HepG2 (cell line): ENCODE measurements around the gene TBRG4. TPM values are rescaled to one million over a fixed set of nuclear protein-coding genes. Genes with fewer than 3 reads are reported as not detected.

Experiments
- ATAC-seq: fragments of 200-7000 bp; cut with Tn5 transposase; 3 replicates; pipeline ENCODE4 v1.9.1; 2020; ENCODE audit warnings: mild to moderate bottlenecking, moderate library complexity
- BruUV-seq: library from RNA; stranded (reverse); fragments of 400-500 nt; replicated peaks from 2 replicates; lab custom pipeline; 2021; lab: Mats Ljungman, UMichigan
- CTCF ChIA-PET: fragments of 300-600 bp; formaldehyde crosslinking; extraction: SDS; loops from one replicate; lab custom pipeline; 2021; ENCODE audit warnings: low total read pairs, inconsistent platforms, low intra/inter-chr PET ratio; lab: Yijun Ruan, JAX
- POLR2A ChIA-PET: fragments of 350-600 bp; sonication (Branson Sonifier 250); formaldehyde crosslinking; loops from one replicate; lab custom pipeline; 2020; ENCODE audit warnings: antibody characterized with exemption, inconsistent platforms; lab: Yijun Ruan, JAX
- DNase-seq: peaks from one replicate; pipeline ENCODE4 v3.0.0-alpha.2; 2015; ENCODE audit warnings: low spot score
- FAIRE-seq: peaks from 3 replicates; lab custom pipeline; 2011; peaks lifted over from hg19 to GRCh38; lab: Jason Lieb, UNC
- H2AFZ ChIP-seq: one replicate; pipeline ENCODE4 v1.6.1; 2011; ENCODE audit warnings: low read length, inconsistent platforms
- H3K27ac ChIP-seq: fragments of 300-600 bp; 3 replicates; pipeline ENCODE4 v1.8.0; 2011; ENCODE audit warnings: mixed run types, mild to moderate bottlenecking, mixed read lengths, low read length, inconsistent platforms; ENCODE audit not compliant: insufficient read depth; ENCODE audit errors: extremely low read length
- H3K27me3 ChIP-seq, 2 experiments: fragments of 200-600 bp in 1 of 2; 2 replicates in 1 of 2; 3 replicates in 1 of 2; pipeline versions ENCODE4 v1.6.0 to v1.8.0; 2011; ENCODE audit warnings: low read length in 2 of 2, mild to moderate bottlenecking in 2 of 2, moderate library complexity in 2 of 2, inconsistent platforms in 1 of 2; ENCODE audit not compliant: insufficient read depth in 2 of 2, control insufficient read depth in 1 of 2
- H3K36me3 ChIP-seq, 2 experiments: fragments of 200-600 bp in 1 of 2; replicated peaks in 1 of 2; 2 replicates in 1 of 2; 3 replicates in 1 of 2; pipeline versions ENCODE4 v1.5.1 to v1.8.0; 2011; ENCODE audit warnings: low read length in 2 of 2, inconsistent platforms in 1 of 2; ENCODE audit not compliant: insufficient read depth in 2 of 2, control insufficient read depth in 1 of 2
- H3K4me1 ChIP-seq: 2 replicates; pipeline ENCODE4 v1.5.1; 2012; ENCODE audit warnings: low read length, inconsistent platforms; ENCODE audit not compliant: insufficient read depth
- H3K4me2 ChIP-seq: 2 replicates; pipeline ENCODE4 v1.6.0; 2011; ENCODE audit warnings: low read depth, low read length, inconsistent platforms
- H3K4me3 ChIP-seq, 3 experiments: fragments of 200-600 bp in 1 of 3; sonication (generic), shearing (Covaris generic) in 1 of 3; replicated peaks in 1 of 3; 2 replicates each; pipeline ENCODE4 v1.5.1; 2011 to 2016; ENCODE audit warnings: low read length in 3 of 3, inconsistent platforms in 2 of 3, low read depth in 2 of 3, mild to moderate bottlenecking in 2 of 3, control low read depth in 1 of 3, mixed read lengths in 1 of 3; ENCODE audit not compliant: insufficient read depth in 1 of 3
- H3K79me2 ChIP-seq: one replicate; pipeline ENCODE4 v1.6.1; 2011; ENCODE audit warnings: low read length, inconsistent platforms; ENCODE audit not compliant: insufficient read depth
- H3K9ac ChIP-seq: 2 replicates; pipeline ENCODE4 v1.6.0; 2011; ENCODE audit warnings: mild to moderate bottlenecking, low read depth, low read length, inconsistent platforms; ENCODE audit not compliant: insufficient read depth
- H3K9me3 ChIP-seq: 2 replicates; pipeline ENCODE4 v1.5.1; 2012; ENCODE audit warnings: mild to moderate bottlenecking, low read length
- H4K20me1 ChIP-seq: 2 replicates; pipeline ENCODE4 v1.6.0; 2011; ENCODE audit warnings: inconsistent platforms, mild to moderate bottlenecking, low read length, moderate library complexity; ENCODE audit not compliant: insufficient read depth
- CC2D1A ChIP-seq: sonication (generic); formaldehyde crosslinking; IDR thresholded peaks from 2 replicates; pipeline ENCODE4 v1.8.1; 2023; ENCODE audit warnings: mild to moderate bottlenecking, missing genetic modification reagents
- GABPB1 ChIP-seq: IDR thresholded peaks from 2 replicates; pipeline ENCODE4 v1.6.1; 2016; ENCODE audit warnings: mild to moderate bottlenecking, missing genetic modification reagents, moderate library complexity, missing compliant biosample characterization
- HNRNPL ChIP-seq: fragments of 200-400 bp; formaldehyde crosslinking; IDR thresholded peaks from 2 replicates; pipeline ENCODE4 v1.6.1; 2017; ENCODE audit warnings: mild to moderate bottlenecking, low read depth, low read length
- RNF2 ChIP-seq: fragments of 450-650 bp; conservative IDR thresholded peaks from 2 replicates; pipeline ENCODE4 v1.6.1; 2016; ENCODE audit warnings: low read depth
- ZNF20 ChIP-seq: sonication (generic); formaldehyde crosslinking; IDR thresholded peaks from 2 replicates; pipeline ENCODE4 v1.4.0; 2020; ENCODE audit warnings: mild to moderate bottlenecking, moderate library complexity, missing genetic modification reagents
- ZNF792 ChIP-seq: IDR thresholded peaks from 2 replicates; pipeline ENCODE4 v1.6.1; 2016
- WGBS: methylation state at CpG from one replicate; pipeline ENCODE4 v1.1.6; 2017; ENCODE audit warnings: low lambda C conversion rate; 5-methylcytosine and 5-hydroxymethylcytosine counted together
- in situ Hi-C: cut with HindIII; loops from 2 replicates; pipeline ENCODE4 v1.10.0; 2017; ENCODE audit warnings: low pct_unique_long_range_greater_than_20kb; ENCODE audit not compliant: extremely low pct_ligation_motif_present
- intact Hi-C: fragments of 100-400 bp; cut with micrococcal nuclease; formaldehyde crosslinking; loops from one replicate; pipeline ENCODE4 v1.10.0; 2022; ENCODE audit not compliant: unreplicated experiment
- polyA plus RNA-seq, 8 experiments: library from polyadenylated mRNA; depleted of rRNA in 3 of 8; stranded (reverse) in 7 of 8; unstranded in 1 of 8; fragments of >200 nt; fragmentation: Illumina TruSeq in 4 of 8; extraction: Trizol in 4 of 8; gene quantifications; 2 replicates each; pipeline versions ENCODE4 v1.2.1 to v1.2.3, GENCODE V29; 2011 to 2016; ENCODE audit warnings: low read depth in 4 of 8, missing spikeins in 1 of 8, mixed read lengths in 1 of 8; ENCODE audit not compliant: insufficient read depth in 1 of 8
- total RNA-seq, 5 experiments: library from RNA; depleted of rRNA; stranded (reverse); fragments of >200 nt; fragmentation: Illumina TruSeq; extraction: Trizol; gene quantifications; 2 replicates each; pipeline ENCODE4 v1.2.3, GENCODE V29; 2016; ENCODE audit warnings: low read depth in 1 of 5
- TF ChIP-seq, protein P1 (sequence below): sonication (generic); formaldehyde crosslinking; IDR thresholded peaks from 2 replicates; pipeline ENCODE4 v1.5.1; 2020; ENCODE audit warnings: mild to moderate bottlenecking, moderate library complexity, missing genetic modification reagents

The TBRG4 gene
- total and polyA plus RNA-seq, 2 of the 13 experiments (the other 11 are each of a cell fraction or from before 2014, with no cell fraction given): 87.8 to 107 TPM

GRCh38 chr7:45088146-45088701 is 23.3 kb downstream of the TBRG4 start:
- Histone ChIP-seq H4K20me1 (no peaks in the 10 kb centered on the region), H2AFZ (no peak overlapping the region), H3K4me2 (no peak overlapping the region), H3K79me2 (no peaks in the 10 kb centered on the region), H3K9me3 (no peaks in the 10 kb centered on the region), H3K27ac (no peak overlapping the region), H3K9ac (no peak overlapping the region), H3K4me3 (peak overlapping the region in 1 of 3 experiments; percentile 50; a peak in 2 of 6 replicates), H3K27me3 (peaks cover 9 to 23% of the 10 kb centered on the region in 2 experiments), H3K4me1 (peaks cover 9% of the 10 kb centered on the region; the same call in 1 of the 2 replicates), H3K36me3 (no peaks in the 10 kb centered on the region)
- WGBS: 77% methylated on average over 21 of the region's 29 CpGs
- ATAC-seq (no peak; the same call in 1 of the 3 replicates), FAIRE-seq (no peak), DNase-seq (no peak)
- ChIA-PET CTCF (no interaction called here), POLR2A (no interaction called here)
- no TSS peak for BruUV-seq
- TF ChIP-seq CC2D1A (CRISPR knock-in tag) (no peak), RNF2 (no peak), HNRNPL (no peak), ZNF20 (CRISPR knock-in tag) (no peak), GABPB1 (CRISPR knock-in tag) (no peak), ZNF792 (no peak)
- TF ChIP-seq, protein P1, sequence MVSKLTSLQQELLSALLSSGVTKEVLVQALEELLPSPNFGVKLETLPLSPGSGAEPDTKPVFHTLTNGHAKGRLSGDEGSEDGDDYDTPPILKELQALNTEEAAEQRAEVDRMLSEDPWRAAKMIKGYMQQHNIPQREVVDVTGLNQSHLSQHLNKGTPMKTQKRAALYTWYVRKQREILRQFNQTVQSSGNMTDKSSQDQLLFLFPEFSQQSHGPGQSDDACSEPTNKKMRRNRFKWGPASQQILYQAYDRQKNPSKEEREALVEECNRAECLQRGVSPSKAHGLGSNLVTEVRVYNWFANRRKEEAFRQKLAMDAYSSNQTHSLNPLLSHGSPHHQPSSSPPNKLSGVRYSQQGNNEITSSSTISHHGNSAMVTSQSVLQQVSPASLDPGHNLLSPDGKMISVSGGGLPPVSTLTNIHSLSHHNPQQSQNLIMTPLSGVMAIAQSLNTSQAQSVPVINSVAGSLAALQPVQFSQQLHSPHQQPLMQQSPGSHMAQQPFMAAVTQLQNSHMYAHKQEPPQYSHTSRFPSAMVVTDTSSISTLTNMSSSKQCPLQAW: no peak
- intact Hi-C loops (no loop called here), in situ Hi-C loops (no loop called here)
